NCI-H128 (cell line): ENCODE measurements around the gene UCP3.

Experiments
- DNase-seq: peaks from one replicate; lab custom pipeline; 2025; ENCODE audit not compliant: unreplicated experiment; lab: John Stamatoyannopoulos, UW

UCP3 gene

GRCh38 chr11:74008373-74009229, at the start of gene UCP3:
Gene UCP3, minus strand, starts transcription at chr11:74009085. Its CDS starts 2,043 bp downstream, at chr11:74007042.
- DNase-seq = no peak

GRCh38 chr11:74057249-74058151, 48.6 kb upstream of the UCP3 start:
- no peak for DNase-seq

- no peak for DNase-seq
These were observed 47.1 kb upstream of the UCP3 start for GRCh38 chr11:74055938-74056337.

GRCh38 chr11:74050465-74050864, 41.6 kb upstream of the UCP3 start:
- no peak for DNase-seq

GRCh38 chr11:74048993-74049392, 40.1 kb upstream of the UCP3 start:
- no peak for DNase-seq

GRCh38 chr11:74044538-74044937, 35.7 kb upstream of the UCP3 start:
- no peak for DNase-seq

GRCh38 chr11:74043450-74043849, 34.6 kb upstream of the UCP3 start:
- no peak for DNase-seq

- no peak for DNase-seq
These were observed 28.4 kb upstream of the UCP3 start for GRCh38 chr11:74037309-74037708.

GRCh38 chr11:74035264-74035663, 26.4 kb upstream of the UCP3 start:
- no peak for DNase-seq

GRCh38 chr11:74033046-74033445, 24.2 kb upstream of the UCP3 start:
- DNase-seq = no peak

- no peak for DNase-seq
These were observed 22.1 kb upstream of the UCP3 start for GRCh38 chr11:74030723-74031676.

- DNase-seq = no peak
These were observed 16.7 kb upstream of the UCP3 start for GRCh38 chr11:74025467-74026166.

GRCh38 chr11:74024261-74025029, 15.6 kb upstream of the UCP3 start:
- DNase-seq = no peak

GRCh38 chr11:74023276-74023675, 14.4 kb upstream of the UCP3 start:
- DNase-seq = no peak

- DNase-seq = no peak
These were observed 13.7 kb upstream of the UCP3 start for GRCh38 chr11:74022546-74022945.

- no peak for DNase-seq
These were observed 13.1 kb upstream of the UCP3 start for GRCh38 chr11:74021998-74022397.

- DNase-seq = no peak
These were observed 11.7 kb upstream of the UCP3 start for GRCh38 chr11:74020539-74020938.

- DNase-seq = no peak
These were observed 11.0 kb upstream of the UCP3 start for GRCh38 chr11:74019860-74020259.

- no peak for DNase-seq
These were observed 10.3 kb upstream of the UCP3 start for GRCh38 chr11:74019104-74019738.
